NCI-H2081 treated with DMSO at 0.1 percent for 48 hours (cell line): ENCODE measurements around the gene MS4A18.
"Not testable (repeated sequence)": the region's sequence is repeated elsewhere in the genome, so short reads cannot be mapped to it uniquely, and the experiment has no call there.

Experiments
- DNase-seq: peaks from one replicate; lab custom pipeline; 2025; lab: John Stamatoyannopoulos, UW

Gene MS4A18

DNA sequence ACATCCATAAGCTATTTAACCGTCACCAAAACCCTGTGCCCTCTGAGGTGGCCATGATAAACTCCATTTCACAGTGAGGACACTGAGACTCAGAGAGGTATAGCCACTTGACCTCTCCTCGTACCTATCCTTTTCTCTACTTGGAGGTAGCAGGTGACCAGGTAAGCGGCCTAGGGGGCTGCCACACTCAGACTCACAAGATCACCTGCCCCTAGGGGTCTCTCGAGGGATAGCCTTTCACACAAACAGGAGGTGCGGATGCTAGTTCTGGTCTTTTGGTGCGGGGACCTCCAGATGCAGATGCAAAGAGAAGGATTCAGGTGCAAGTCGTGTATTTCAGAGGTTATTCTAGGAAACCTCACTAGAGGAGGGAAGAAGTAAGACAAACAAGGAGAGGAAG, 14.6 kb downstream of the MS4A18 start:
- DNase-seq, result no peak

DNA sequence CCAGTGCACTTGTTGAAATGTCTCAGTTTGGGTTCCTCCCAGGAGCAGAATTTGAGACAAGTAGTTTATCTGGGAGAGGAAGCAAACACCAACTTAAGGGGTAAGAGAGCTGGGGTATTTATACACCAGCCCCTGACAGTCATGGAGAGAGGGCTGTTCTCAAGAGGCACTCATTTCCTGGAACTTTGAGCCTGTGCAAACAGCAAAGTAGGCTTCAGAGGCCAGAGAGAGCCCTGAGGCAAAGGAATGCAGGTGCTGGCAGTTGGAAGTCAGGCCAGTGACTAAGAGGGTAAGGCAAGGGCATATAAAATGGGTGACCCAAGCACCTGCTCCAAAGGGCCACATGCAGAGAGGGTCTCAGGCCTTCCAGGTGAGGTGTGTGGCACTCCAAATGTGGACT, 16.1 kb downstream of the MS4A18 start:
- DNase-seq, result no peak

DNA sequence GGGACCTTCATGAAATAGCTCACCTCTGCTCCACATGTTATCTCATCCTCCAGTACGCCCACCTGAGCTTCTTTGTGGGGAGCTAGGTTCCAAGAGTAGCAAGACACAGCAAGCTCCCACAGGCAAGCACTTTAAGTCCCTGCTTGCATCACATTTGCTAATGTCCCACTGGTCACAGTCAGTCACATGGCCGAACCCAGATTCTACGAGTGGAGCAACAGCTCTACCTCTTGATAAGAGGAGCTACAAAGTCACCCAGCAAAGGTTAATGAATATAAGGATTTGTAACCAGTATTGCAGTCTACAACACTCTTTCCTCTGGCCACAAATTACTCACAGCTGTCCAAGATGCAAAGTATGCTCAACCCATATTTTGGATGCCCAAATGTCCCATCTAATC, 16.9 kb downstream of the MS4A18 start:
- DNase-seq, result no peak

DNA sequence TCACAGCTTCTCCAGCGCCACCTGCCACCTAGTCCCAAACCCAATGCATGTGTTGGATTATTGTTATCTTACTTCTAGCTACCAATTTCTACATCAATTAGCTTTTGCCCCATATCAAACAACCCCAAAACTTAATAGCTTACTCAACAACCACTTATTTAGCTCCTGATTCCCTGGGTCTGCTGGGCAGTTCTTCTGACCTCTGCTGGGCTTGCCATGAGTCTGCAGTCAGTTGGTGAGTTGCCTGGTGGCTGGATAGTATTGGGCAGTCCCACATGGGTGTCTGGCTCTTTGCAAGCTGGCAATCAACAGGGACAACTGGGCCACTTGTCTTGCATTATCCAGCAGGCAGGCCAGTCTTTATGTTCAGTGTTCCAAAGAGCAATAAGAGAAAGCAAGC, 18.5 kb downstream of the MS4A18 start:
- no peak for DNase-seq

DNA sequence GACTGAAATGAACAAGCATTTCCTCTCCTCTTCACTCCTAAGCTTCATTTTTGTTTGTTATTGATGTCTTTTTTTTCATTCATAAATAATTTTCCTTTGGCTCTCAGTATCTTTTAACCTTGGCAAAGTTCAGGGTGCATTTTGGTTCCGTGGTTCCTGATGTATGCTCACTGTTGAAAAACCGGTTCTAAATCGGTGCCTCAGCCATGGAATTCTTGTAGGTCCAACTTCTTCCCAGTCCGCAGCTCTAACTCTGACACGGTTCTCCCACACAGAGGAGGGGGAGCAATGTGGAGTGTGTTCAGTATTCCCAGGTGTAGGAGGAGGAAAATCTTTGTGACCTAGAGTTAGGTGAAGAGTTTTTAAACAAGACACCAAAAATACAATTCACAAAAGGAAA, 19.6 kb downstream of the MS4A18 start:
- DNase-seq, result no peak

DNA sequence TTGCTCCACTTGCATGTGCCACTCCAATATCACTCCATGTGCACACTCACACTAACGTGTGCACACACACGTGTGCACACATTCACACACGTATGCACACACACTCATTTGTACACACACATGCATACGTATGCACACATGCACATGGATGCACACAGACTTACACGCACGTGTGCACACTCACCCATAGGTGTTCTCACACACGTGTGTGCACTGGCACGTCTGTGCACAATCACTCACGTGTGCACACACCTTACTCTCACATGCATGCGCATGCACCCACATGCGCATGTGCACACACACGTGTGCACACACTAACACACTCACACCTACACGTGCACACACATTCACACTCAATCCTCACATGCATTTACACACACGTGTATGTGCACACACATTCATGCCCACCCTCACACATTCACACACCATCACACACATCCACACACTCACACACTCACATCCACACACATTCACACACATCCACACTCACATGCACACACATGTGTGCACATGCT, 22.9 kb downstream of the MS4A18 start:
- DNase-seq, result no peak

DNA sequence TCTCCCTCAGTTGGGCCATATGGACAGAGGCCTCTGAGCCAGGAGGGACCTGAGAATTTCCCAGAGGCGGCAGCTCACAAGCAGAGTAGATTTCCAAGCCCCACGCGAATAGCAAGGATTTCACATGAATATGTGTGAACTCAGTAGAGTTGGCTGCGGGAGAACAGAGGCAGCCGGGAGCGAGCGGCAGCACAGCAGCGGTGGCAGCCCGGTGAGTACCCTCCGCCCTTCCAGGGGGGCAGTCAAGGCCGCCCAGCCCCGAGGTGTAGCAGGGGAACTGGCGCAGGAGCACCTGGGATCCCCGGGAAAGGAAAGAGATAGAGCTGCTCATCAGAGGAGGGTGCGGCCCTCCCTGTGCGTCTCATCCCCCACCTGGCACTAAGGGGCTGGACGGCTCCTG, 23.7 kb downstream of the MS4A18 start:
- DNase-seq, result no peak

DNA sequence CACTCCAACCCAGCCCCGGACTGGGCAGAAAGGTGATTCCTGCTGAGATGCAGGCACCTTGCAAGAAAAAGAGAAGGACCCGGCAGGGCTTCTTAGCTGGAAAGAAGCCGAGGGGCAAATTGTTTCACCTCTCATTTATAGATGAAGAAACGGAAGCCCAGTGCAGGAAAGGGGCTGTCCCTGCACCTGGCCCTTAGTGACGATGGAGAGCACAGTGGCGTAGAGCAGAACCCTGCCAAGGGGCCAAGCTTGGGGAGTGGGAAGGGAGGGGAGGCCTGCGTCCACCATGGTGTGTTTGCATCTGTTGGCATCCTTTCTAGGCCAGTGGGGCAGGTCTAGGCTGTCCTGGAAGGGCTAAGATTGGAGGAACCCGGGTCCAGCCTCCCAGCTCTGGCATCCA, 24.3 kb downstream of the MS4A18 start:
- DNase-seq, result no peak

DNA sequence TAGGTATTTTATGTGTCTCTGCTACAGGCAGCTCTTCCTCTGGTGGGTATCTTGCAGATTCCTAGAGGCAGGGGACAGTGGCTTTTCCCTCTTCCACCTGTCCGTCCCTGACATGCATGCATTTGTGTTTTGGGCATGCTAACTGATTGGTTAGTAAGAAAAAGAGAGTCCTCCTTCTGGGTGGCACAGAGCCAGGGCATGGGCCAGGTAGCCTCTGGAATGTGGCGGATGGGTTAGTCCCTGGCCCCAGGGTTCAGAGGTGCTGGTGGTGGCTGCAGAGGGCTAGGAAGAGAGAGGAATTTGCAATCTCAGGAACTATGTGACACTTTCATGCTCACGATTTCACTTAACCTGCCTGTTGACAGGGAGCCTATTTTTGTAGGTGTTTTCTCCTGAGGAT, 26.4 kb downstream of the MS4A18 start:
- no peak for DNase-seq

DNA sequence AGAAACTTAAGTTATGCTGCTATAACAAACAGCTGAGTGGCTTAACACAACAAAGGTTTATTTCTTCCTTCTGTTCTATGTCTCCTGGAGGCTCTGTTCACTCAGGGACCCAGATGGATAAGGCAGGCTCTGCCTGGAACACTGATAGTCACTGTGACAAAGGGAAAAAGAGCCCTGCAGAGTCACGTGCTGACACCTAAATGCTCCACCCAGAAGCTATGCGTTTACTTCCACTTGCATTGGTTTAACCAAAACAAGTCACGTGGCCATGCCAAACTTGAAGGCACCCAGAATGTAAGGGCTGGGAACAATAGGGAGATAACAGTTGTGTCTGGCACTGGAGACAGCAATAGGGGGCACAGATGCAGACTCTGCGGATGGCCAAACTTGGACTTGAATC, 28.8 kb downstream of the MS4A18 start:
- no peak for DNase-seq

DNA sequence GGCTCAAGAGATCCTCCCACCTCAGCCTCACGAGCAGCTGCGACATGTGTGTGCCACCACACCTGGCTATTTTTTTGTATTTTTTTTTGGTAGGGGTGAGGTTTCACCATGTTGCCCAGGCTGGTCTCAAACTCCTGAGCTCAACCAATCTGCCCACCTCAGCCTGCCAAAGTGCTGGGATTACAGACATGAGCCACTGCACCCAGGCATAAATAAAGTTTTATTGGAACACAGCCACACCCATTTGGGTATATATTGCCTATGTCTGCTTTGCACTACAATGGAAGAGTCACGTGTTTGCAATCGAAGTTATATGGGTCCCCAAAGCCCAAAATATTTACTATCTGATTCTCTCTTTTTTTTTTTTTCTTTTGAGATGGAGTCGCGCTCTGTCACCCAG, 30.4 kb downstream of the MS4A18 start:
- no peak for DNase-seq

DNA sequence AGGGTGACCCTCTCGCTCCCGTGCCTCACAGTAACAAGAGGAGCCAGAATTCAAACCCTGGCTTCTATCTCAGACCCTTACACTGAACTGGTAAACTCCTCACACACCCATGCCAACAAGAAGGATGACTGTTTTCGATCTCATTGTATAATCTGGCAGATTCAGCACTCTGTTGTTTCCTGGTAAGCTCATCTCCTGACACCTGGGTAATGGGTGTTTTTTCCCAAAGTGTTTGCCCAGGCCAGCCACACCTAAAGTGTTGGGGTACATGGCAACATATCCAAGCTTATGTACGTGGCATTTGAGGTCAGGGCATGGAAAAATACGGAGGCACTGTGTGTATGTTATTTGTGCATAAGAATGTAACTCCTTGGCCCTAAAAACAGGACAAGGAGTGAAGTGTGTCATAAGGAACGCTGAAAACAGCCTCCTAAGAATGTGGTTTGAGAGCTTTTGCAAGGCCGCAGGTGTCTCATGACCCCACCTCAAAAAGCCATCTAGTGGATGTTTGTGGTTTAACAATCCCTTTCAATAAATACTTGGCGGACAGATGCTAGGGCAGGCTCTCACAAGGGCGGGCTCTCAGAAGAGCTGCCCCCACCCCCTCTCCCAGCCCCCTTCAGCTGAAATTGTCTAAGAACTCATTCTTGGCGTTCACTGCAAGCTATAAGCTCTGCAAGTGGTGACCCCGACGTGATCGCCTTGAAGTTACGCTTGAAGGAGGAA, 31.9 kb downstream of the MS4A18 start, which contains the start of gene MS4A15:
Gene MS4A15, plus strand, starts transcription at position 561 of the 726 bp plus-strand sequence. CDS start 6,867 bp downstream, outside the sequence.
- DNase-seq, result no peak

DNA sequence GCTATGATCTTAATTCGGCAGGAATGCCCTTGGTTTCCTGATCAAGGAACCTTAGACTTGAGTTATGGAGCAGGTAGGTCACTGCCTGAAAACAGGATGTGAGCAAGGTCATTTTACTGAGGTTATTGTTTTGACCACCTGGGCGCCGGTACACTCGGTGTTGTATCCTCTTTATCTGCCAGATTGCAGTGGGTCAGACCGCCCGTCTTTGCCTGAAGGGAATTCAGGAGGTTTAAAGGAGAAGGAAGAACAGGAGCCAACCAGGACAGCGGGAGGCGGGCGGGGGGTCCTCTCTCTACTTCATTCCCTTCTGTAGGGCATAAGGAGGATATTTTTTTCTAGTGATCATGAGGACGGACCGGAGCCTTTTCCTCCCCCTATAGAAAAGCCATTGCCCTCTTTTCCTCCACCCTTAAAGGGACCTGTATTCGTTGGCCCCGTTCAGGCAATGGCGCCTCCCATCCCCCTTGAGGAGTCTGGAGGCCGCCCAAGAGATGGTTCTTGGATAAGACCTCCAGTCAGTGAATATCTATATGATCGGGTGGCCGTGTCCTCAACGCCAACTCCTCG, 32.8 kb downstream of the MS4A18 start:
- no peak for DNase-seq

DNA sequence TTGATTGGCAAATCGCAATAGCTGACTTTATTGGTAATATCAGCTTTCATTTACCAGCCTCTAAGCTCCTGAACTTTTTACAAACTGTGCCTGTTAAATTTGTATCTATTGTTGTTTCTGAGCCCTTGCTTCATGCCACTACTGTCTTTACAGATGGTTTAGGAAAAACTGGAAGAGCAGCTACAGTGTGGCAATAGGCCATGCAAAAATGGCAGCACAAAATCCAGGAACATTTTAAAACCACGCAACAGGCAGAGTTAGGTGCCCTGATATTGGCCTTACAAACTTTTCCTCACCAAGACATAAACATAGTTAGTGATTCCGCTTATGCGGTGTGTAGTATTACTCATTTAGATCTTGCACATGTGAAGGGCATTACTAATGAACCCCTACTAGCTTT, 34.2 kb downstream of the MS4A18 start:
- DNase-seq, result not testable (repeated sequence)

DNA sequence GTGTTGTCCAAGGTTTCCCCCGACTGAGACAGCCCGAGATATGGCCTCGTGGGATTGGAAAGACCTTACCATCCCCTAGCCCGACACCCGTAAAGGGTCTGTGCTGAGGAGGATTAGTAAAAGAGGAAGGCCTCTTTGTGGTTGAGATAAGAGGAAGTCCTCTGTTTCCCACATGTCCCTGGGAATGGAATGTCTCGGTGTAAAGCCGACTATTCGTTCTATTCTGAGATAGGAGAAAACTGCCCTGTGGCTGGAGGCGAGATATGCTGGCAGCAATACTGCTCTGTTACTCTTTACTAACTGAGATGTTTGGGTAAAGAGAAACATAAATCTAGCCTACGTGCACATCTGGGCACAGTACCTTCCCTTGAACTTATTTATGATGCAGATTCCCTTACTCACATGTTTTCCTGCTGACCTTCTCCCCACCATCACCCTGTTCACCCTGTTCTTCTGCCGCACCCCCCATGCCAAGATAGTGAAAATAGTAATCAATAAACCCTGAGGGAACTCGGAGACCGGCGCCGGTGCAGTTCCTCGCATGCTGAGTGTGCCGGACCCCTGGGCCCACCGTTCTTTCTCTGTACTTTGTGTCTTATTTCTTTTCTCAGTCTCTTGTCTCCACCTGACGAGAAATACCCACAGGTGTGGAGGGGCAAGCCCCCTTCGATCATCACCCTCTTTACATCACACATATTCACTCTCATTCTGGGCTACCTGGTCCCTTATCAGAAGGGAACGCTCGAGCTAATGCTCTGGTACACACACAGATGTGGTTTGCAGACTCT, 35.1 kb downstream of the MS4A18 start:
- not testable (repeated sequence) for DNase-seq

DNA sequence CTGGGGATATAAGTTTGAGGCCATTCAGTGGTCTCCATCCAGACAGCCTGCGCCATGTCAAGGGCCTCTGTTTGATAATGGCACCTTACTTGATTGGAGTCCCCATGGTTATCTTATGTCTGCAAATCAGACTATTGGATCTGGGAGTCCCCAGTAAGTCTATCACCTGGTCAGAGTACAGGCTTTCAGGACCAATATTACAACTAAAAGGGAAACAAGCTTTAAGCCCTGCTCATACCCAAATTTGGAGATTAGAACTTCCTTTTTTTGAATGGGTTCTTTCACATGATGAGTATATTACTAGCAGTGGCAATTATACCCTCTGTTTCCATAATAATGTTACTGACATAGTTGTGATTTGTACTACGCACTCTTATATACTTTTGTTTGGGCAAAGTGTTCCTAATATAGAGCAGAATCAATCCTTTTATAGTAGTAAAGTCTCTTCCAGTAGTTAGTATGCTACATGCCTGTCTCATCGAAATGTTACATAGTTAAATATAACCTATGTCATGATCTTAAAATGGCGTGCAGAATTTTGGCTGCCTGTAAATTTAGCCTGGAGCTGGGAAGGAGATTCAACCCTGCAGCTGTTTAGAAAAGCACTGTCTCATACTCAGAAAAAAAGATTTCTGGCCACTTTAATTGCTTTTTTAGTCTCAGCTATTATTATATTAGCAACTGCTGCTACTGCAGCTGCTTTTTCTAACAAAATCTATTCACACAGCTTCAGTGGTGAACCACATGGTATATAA, 37.1 kb downstream of the MS4A18 start:
- peak; percentile 28 for DNase-seq

DNA sequence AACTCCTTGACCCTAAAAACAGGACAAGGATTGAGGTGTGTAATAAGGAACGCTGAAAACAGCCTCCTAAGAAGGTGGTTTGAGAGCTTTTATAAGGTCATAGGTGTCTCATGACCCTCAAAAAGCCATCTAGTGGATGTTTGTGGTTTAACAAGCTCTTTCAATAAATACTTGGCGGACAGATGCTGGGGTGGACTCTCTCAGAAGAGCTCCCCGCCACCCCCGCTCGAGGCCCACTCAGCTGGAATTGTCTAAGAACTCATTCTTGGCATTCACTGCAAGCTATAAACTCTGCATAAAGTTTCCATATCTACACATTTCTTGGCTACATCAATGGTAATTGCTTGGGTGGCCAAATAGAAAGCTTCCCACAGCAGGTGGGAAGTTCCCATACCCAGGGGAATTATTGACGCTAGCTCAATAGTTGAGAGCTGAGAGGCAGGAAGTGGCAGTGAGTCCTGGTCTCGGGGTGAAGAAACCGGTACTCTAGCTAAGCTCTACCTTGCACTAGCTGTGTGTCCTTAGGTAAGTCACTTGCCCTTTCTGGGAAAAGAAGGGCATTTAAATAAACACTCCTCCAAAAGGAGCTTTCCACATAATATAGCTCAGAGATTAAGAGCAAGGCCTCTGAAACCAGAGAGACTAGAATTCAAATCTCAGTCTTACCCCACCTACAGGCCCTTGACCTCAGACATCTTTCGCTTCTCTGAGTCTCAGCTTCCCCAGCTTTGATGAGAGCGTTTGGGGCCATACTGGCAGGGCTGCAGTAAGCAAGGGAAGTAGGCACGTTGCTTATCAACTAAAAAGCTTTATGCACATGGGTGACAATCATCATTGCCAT, 38.6 kb downstream of the MS4A18 start:
- peak; percentile 50 for DNase-seq

DNA sequence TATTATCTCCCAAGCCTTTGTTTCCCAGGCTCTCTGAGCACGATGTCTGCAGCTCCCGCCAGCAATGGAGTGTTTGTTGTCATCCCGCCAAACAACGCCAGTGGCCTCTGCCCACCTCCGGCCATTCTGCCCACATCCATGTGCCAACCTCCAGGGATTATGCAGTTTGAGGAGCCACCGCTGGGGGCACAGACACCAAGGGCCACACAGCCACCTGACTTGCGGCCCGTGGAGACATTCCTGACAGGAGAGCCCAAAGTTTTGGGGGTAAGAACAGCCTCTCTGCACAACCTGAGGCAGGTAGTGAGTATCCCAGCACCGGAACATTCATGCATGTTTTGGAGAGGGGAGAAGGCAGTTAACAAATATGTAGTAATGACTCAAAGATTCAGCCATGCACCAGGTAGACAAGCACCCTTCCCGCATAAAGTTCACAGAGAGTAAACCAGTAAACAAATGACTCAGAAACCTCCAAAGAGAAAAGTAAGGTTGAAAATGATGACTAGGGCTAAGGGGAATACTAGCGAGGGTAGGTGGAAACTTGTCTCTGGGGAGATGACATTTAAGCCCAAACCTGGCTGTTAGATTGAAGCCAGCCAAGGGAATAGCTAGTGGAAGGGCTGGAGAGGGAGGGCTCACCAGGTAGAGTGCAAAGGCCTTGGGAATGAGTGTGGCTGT, 39.3 kb downstream of the MS4A18 start:
- DNase-seq, result no peak

DNA sequence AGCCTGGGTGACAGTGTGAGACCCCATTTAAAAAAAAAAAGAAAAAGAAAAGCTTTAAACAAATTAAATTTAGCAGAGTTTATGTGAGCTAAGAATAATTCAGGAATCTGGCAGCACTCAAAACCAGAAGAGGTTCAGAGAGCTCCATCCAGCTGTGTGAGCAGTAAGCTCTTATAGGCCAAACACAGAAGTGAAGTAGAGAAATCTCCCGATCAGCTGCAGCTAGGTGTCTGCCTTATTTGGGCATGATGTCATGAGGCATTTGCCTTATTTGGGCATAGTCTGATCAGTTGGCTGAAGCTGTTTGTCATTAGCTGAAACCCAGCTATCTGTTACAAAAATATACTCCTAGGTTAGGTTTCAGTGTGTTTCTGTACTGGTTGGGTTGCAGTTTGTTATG, 40.4 kb downstream of the MS4A18 start:
- DNase-seq, result no peak

DNA sequence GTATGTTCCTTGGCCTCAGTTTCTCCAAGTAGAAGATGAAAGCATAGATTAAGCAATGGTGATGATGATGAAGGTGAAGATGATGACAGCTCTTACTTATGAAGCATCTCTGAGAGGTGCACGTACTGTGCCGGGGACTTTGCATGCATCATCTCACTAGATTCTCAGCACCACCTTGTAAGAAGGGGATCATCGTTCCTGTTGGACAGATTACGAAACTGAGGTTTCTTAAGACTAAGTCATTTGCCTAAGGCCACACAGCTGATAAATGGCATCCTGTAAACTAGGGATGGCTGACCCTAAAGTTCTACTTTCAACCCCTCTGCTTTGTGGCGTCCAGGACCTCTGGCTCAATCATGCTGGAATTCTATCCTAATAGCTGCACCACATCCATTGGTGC, 40.8 kb downstream of the MS4A18 start:
- DNase-seq, result no peak

DNA sequence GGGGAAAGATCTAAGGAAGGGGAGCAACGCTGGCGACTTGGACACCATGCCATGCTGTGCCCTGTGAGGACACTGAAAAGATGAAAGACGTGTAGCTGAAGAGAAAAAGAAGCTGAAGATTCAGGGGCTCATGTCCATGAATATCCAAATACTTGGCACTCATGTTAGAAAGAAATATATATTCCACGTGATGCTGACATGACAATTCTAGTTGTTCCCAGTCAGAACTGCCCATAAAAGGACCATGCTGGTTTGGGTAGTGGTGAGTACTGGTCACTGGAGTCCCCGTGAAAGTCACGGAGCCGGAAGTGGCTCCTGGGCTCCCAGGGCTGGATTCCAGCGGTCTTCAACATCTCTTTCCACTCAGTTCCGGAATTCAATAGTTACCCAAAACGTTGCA, 42.0 kb downstream of the MS4A18 start:
- DNase-seq, result no peak
